CD14-positive monocyte (primary cell): ENCODE measurements around the gene HEBP1. TPM values are rescaled to one million over a fixed set of nuclear protein-coding genes. Genes with fewer than 3 reads are reported as not detected.

Source experiments
- DNase-seq, 3 donors: peaks; one replicate each; pipeline ENCODE4 v3.0.0-alpha.2; 2011 to 2022
- H2AFZ ChIP-seq: 2 replicates; pipeline ENCODE4 v1.6.0; 2012; ENCODE audit warnings: mild to moderate bottlenecking, low read depth, low read length, inconsistent platforms; ENCODE audit not compliant: insufficient read depth, poor library complexity, severe bottlenecking
- H3K27ac ChIP-seq, 2 donors: 1 replicate in 1 of 2; 2 replicates in 1 of 2; pipeline ENCODE4 v1.5.1; 2012 to 2013; ENCODE audit warnings: low read length in 2 of 2, control low read depth in 1 of 2, inconsistent platforms in 1 of 2, low read depth in 1 of 2, mild to moderate bottlenecking in 1 of 2
- H3K27me3 ChIP-seq, 2 donors: one replicate each; pipeline versions ENCODE4 v1.6.0 to v1.6.1; 2011 to 2013; ENCODE audit warnings: low read length in 2 of 2; ENCODE audit not compliant: control insufficient read depth in 2 of 2, insufficient read depth in 2 of 2
- H3K36me3 ChIP-seq, 2 donors: replicated peaks in 1 of 2; 1 replicate in 1 of 2; 2 replicates in 1 of 2; pipeline versions ENCODE4 v1.5.1 to v1.6.1; 2012 to 2013; ENCODE audit warnings: low read length in 2 of 2, control low read depth in 1 of 2, inconsistent platforms in 1 of 2, mild to moderate bottlenecking in 1 of 2; ENCODE audit not compliant: insufficient read depth in 2 of 2, control insufficient read depth in 1 of 2
- H3K4me1 ChIP-seq, 2 donors: 1 replicate in 1 of 2; 2 replicates in 1 of 2; pipeline versions ENCODE4 v1.5.1 to v1.6.1; 2012 to 2013; ENCODE audit warnings: low read length in 2 of 2, control low read depth in 1 of 2, inconsistent platforms in 1 of 2, mild to moderate bottlenecking in 1 of 2, moderate library complexity in 1 of 2; ENCODE audit not compliant: insufficient read depth in 2 of 2, control insufficient read depth in 1 of 2
- H3K4me2 ChIP-seq: replicated peaks from 2 replicates; pipeline ENCODE3; 2012; ENCODE audit warnings: low read length, moderate library complexity, mild to moderate bottlenecking; ENCODE audit not compliant: poor library complexity, severe bottlenecking; ENCODE audit errors: extremely low read depth
- H3K4me3 ChIP-seq, 3 experiments: fragments of 200-600 bp in 1 of 3; sonication (generic) in 1 of 3; replicated peaks in 1 of 3; 1 replicate in 2 of 3; 2 replicates in 1 of 3; pipeline ENCODE4 v1.5.1; 2011 to 2013; ENCODE audit warnings: low read length in 3 of 3, mild to moderate bottlenecking in 3 of 3, control low read depth in 2 of 3, low read depth in 2 of 3, inconsistent platforms in 1 of 3, moderate library complexity in 1 of 3
- H3K79me2 ChIP-seq: 2 replicates; pipeline ENCODE4 v1.6.0; 2012; ENCODE audit warnings: mild to moderate bottlenecking, control low read depth, inconsistent platforms, low read length, moderate library complexity; ENCODE audit not compliant: insufficient read depth
- H3K9ac ChIP-seq: 2 replicates; pipeline ENCODE4 v1.6.0; 2017; ENCODE audit warnings: low read length, mild to moderate bottlenecking; ENCODE audit not compliant: insufficient read depth, poor library complexity, severe bottlenecking
- H3K9me3 ChIP-seq, 2 donors: replicated peaks in 1 of 2; 1 replicate in 1 of 2; 2 replicates in 1 of 2; pipeline versions ENCODE4 v1.5.1 to v1.6.1; 2012 to 2013; ENCODE audit warnings: low read length in 2 of 2, control low read depth in 1 of 2; ENCODE audit not compliant: control insufficient read depth in 1 of 2, insufficient read depth in 1 of 2
- H4K20me1 ChIP-seq: 2 replicates; pipeline ENCODE4 v1.6.0; 2012; ENCODE audit warnings: mild to moderate bottlenecking, low read length, control low read depth, moderate library complexity; ENCODE audit not compliant: insufficient read depth
- H3K27ac Mint-ChIP-seq, 7 donors: one replicate each; pipeline ENCODE4 v1.8.0; 2020; ENCODE audit warnings: mild to moderate bottlenecking in 7 of 7, mixed read lengths in 7 of 7, moderate library complexity in 6 of 7, inconsistent platforms in 2 of 7
- H3K27me3 Mint-ChIP-seq, 3 donors: one replicate each; pipeline ENCODE4 v1.8.0; 2021 to 2022; ENCODE audit warnings: low read depth in 3 of 3, mild to moderate bottlenecking in 3 of 3, mixed read lengths in 3 of 3, moderate library complexity in 3 of 3, inconsistent platforms in 1 of 3
- H3K36me3 Mint-ChIP-seq, 2 donors: one replicate each; pipeline ENCODE4 v1.8.0; 2020; ENCODE audit warnings: mixed read lengths in 2 of 2, inconsistent platforms in 1 of 2, mild to moderate bottlenecking in 1 of 2
- H3K4me1 Mint-ChIP-seq: one replicate; pipeline ENCODE4 v1.8.0; 2020; ENCODE audit warnings: mild to moderate bottlenecking, mixed read lengths
- H3K4me3 Mint-ChIP-seq, 2 donors: one replicate each; pipeline ENCODE4 v1.8.0; 2020; ENCODE audit warnings: mild to moderate bottlenecking in 2 of 2, mixed read lengths in 2 of 2, moderate library complexity in 1 of 2
- H3K9me3 Mint-ChIP-seq, 7 donors: one replicate each; pipeline ENCODE4 v1.8.0; 2020 to 2022; ENCODE audit warnings: mixed read lengths in 7 of 7, mild to moderate bottlenecking in 6 of 7, moderate library complexity in 6 of 7, inconsistent platforms in 2 of 7
- WGBS: methylation state at CpG from one replicate; pipeline ENCODE4 v1.1.5; 2013; ENCODE audit warnings: missing lambda C conversion rate; ENCODE audit not compliant: insufficient coverage; 5-methylcytosine and 5-hydroxymethylcytosine counted together
- intact Hi-C, 2 donors: fragments of 100-400 bp; cut with micrococcal nuclease; formaldehyde crosslinking; loops; one replicate each; pipeline versions ENCODE4 v1.15.0 to v1.15.1; 2023
- polyA plus RNA-seq, 3 donors: library from polyadenylated mRNA; depleted of rRNA in 1 of 3; unstranded in 2 of 3; stranded (reverse) in 1 of 3; fragments of 300-500 nt in 2 of 3; fragments of >200 nt in 1 of 3; fragmentation: Illumina TruSeq in 2 of 3; gene quantifications; 1 replicate in 2 of 3; 2 replicates in 1 of 3; pipeline ENCODE4 v1.2.3, GENCODE V29; 2012 to 2021
- TF ChIP-seq, protein P1 (sequence below): fragments of 200-600 bp; IDR thresholded peaks from one replicate; pipeline ENCODE4 v1.8.0; 2022; ENCODE audit warnings: antibody characterized with exemption, mild to moderate bottlenecking

HEBP1 gene
- polyA plus RNA-seq, 3 donors: 33.4 to 89.3 (median 71.3) TPM

DNA sequence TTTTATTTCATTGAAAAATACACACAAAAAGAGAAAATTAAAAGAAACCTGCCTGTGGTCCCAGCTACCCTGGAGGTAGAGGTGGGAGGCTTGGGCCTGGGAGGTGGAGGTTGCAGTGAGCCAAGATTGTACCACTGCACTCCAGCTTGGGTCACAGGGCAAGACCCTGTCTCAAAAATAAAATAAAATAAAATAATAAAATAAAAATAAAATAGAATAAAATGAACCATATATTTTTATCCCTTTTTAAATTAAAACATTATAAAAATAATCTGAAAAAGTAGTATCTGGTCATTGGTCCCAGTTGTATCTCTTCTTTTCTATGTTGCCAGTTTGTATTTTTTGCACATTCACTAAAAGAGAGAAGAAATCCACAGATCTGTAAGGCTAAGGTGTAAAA is 27.4 kb upstream of the HEBP1 start:
- no peaks in the 10 kb centered on the region for H3K36me3 ChIP-seq
- Mint-ChIP-seq H3K9me3 (no peaks in the 10 kb centered on the region), H3K36me3 (no peaks in the 10 kb centered on the region), H3K4me1 (peaks cover 11% of the 10 kb centered on the region), H3K4me3 (no peak overlapping the region), H3K27ac (no peak overlapping the region), H3K27me3 (no peaks in the 10 kb centered on the region)
- intact Hi-C loops: no loop called here
- H3K4me2 ChIP-seq: no peak overlapping the region
- no peaks in the 10 kb centered on the region for H3K79me2 ChIP-seq
- no peaks in the 10 kb centered on the region for H4K20me1 ChIP-seq
- no peak overlapping the region for H3K27ac ChIP-seq
- no peaks in the 10 kb centered on the region for H3K27me3 ChIP-seq
- H3K9me3 ChIP-seq: no peaks in the 10 kb centered on the region
- H3K9ac ChIP-seq: no peak overlapping the region
- DNase-seq: no peak
- no peak overlapping the region for H2AFZ ChIP-seq
- H3K4me1 ChIP-seq: no peaks in the 10 kb centered on the region
- no peak overlapping the region for H3K4me3 ChIP-seq
- TF ChIP-seq, protein P1, sequence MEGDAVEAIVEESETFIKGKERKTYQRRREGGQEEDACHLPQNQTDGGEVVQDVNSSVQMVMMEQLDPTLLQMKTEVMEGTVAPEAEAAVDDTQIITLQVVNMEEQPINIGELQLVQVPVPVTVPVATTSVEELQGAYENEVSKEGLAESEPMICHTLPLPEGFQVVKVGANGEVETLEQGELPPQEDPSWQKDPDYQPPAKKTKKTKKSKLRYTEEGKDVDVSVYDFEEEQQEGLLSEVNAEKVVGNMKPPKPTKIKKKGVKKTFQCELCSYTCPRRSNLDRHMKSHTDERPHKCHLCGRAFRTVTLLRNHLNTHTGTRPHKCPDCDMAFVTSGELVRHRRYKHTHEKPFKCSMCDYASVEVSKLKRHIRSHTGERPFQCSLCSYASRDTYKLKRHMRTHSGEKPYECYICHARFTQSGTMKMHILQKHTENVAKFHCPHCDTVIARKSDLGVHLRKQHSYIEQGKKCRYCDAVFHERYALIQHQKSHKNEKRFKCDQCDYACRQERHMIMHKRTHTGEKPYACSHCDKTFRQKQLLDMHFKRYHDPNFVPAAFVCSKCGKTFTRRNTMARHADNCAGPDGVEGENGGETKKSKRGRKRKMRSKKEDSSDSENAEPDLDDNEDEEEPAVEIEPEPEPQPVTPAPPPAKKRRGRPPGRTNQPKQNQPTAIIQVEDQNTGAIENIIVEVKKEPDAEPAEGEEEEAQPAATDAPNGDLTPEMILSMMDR: no peak

DNA sequence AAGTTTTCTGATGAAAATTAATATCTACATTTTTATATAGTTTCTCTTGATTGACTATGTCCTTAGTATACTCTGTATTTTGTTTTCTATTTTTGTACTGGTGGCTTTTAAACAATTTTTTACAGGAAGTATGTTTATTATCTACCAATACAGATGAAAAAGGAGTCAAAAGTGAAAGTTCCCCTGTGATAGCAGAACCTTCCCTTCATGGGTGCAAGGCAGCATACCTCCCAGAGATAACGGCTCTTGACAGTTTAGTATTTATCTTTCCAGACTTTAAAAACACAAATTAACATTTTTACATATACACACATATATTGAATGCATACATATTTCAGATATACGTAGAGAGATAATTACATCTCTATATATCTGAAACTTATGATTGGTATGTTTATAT is 27.0 kb upstream of the HEBP1 start:
- no peak for DNase-seq
- H3K36me3 Mint-ChIP-seq: no peaks in the 10 kb centered on the region
- H3K4me1 Mint-ChIP-seq: peaks cover 11% of the 10 kb centered on the region
- H3K4me3 Mint-ChIP-seq: no peak overlapping the region
- TF ChIP-seq, protein P1: no peak
- intact Hi-C loops: no loop called here
- H3K9me3 Mint-ChIP-seq: no peaks in the 10 kb centered on the region
- no peak overlapping the region for H3K27ac Mint-ChIP-seq
- no peaks in the 10 kb centered on the region for H3K36me3 ChIP-seq
- H3K4me2 ChIP-seq: no peak overlapping the region
- H3K9ac ChIP-seq: no peak overlapping the region
- H3K27me3 ChIP-seq: no peaks in the 10 kb centered on the region
- H3K27ac ChIP-seq: no peak overlapping the region
- H3K4me1 ChIP-seq: no peaks in the 10 kb centered on the region
- no peak overlapping the region for H2AFZ ChIP-seq
- no peaks in the 10 kb centered on the region for H4K20me1 ChIP-seq
- H3K27me3 Mint-ChIP-seq: no peaks in the 10 kb centered on the region
- H3K4me3 ChIP-seq: no peak overlapping the region
- H3K79me2 ChIP-seq: no peaks in the 10 kb centered on the region
- no CpG with 5 or more reads among the region's 2 CpGs for WGBS
- no peaks in the 10 kb centered on the region for H3K9me3 ChIP-seq
